Fibroblast of lung (primary cell): Measurements from ENCODE around the gene SLC22A5.

Source experiments
- EZH2 ChIP-seq: IDR thresholded peaks from 2 replicates; pipeline ENCODE4 v1.5.1; 2012; ENCODE audit warnings: low read length, control low read depth, mild to moderate bottlenecking; ENCODE audit errors: missing control alignments
- TF ChIP-seq, protein P1 (sequence below), 2 donors: IDR thresholded peaks in 1 of 2; conservative IDR thresholded peaks in 1 of 2; 1 replicate in 1 of 2; 2 replicates in 1 of 2; pipeline ENCODE4 v1.5.1; 2011 to 2012; ENCODE audit warnings: low read length in 2 of 2, control low read depth in 1 of 2, inconsistent platforms in 1 of 2, low read depth in 1 of 2, mild to moderate bottlenecking in 1 of 2

DNA sequence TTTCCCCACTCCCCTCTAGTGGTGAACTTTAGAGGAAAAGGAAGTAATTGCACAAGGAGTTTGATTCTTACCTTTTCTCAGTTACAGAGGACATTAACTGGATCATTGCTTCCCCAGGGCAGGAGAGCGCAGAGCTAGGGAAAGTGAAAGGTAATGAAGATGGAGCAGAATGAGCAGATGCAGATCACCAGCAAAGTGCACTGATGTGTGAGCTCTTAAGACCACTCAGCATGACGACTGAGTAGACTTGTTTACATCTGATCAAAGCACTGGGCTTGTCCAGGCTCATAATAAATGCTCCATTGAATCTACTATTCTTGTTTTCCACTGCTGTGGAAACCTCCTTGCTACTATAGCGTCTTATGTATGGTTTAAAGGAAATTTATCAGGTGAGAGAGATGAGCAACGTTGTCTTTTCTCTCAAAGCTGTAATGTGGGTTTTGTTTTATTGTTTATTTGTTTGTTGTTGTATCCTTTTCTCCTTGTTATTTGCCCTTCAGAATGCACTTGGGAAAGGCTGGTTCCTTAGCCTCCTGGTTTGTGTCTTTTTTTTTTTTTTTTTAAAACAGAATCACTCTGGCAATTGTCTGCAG lies 25.3 kb downstream of the SLC22A5 start:
- TF ChIP-seq, protein P1, sequence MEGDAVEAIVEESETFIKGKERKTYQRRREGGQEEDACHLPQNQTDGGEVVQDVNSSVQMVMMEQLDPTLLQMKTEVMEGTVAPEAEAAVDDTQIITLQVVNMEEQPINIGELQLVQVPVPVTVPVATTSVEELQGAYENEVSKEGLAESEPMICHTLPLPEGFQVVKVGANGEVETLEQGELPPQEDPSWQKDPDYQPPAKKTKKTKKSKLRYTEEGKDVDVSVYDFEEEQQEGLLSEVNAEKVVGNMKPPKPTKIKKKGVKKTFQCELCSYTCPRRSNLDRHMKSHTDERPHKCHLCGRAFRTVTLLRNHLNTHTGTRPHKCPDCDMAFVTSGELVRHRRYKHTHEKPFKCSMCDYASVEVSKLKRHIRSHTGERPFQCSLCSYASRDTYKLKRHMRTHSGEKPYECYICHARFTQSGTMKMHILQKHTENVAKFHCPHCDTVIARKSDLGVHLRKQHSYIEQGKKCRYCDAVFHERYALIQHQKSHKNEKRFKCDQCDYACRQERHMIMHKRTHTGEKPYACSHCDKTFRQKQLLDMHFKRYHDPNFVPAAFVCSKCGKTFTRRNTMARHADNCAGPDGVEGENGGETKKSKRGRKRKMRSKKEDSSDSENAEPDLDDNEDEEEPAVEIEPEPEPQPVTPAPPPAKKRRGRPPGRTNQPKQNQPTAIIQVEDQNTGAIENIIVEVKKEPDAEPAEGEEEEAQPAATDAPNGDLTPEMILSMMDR (conservative IDR thresholded peaks at IDR 0.05 in 1 of 2, IDR thresholded peaks at IDR 0.05 in 1 of 2; ENCODE audit: low read depth in 1 of 2, low read length in 2 of 2), result no peak
- TF ChIP-seq EZH2, result no peak
